Trophoblast cell (in vitro differentiated cells and primary cell): Measurements from ENCODE around the gene CTNNA3.

Experiments
- DNase-seq, 2 donors: peaks; one replicate each; pipeline ENCODE4 v3.0.0-alpha.2; 2016
- H2AFZ ChIP-seq: 2 replicates; pipeline ENCODE4 v1.6.1; 2013; ENCODE audit warnings: low read length, moderate library complexity, mild to moderate bottlenecking; ENCODE audit not compliant: insufficient read depth, poor library complexity
- H2AK5ac ChIP-seq: 2 replicates; pipeline ENCODE4 v1.6.1; 2013; ENCODE audit warnings: mild to moderate bottlenecking, low read length
- H2BK120ac ChIP-seq: 2 replicates; pipeline ENCODE4 v1.6.1; 2013; ENCODE audit warnings: low read length, mild to moderate bottlenecking, moderate library complexity; ENCODE audit not compliant: insufficient read depth, poor library complexity
- H2BK12ac ChIP-seq: 2 replicates; pipeline ENCODE4 v1.6.1; 2013; ENCODE audit warnings: mild to moderate bottlenecking, low read length, moderate library complexity
- H2BK5ac ChIP-seq: 2 replicates; pipeline ENCODE4 v1.6.1; 2013; ENCODE audit warnings: low read length, low read depth, moderate library complexity, mild to moderate bottlenecking; ENCODE audit not compliant: poor library complexity
- H3K14ac ChIP-seq: 2 replicates; pipeline ENCODE4 v1.6.1; 2013; ENCODE audit warnings: mild to moderate bottlenecking, low read length
- H3K18ac ChIP-seq: 2 replicates; pipeline ENCODE4 v1.6.1; 2013; ENCODE audit warnings: mild to moderate bottlenecking, low read length
- H3K23ac ChIP-seq: 2 replicates; pipeline ENCODE4 v1.6.1; 2013; ENCODE audit warnings: low read length
- H3K27ac ChIP-seq: 2 replicates; pipeline ENCODE4 v1.5.1; 2013; ENCODE audit warnings: low read depth, mild to moderate bottlenecking, inconsistent platforms, low read length, moderate library complexity
- H3K27me3 ChIP-seq: 2 replicates; pipeline ENCODE4 v1.6.1; 2013; ENCODE audit warnings: inconsistent platforms, mild to moderate bottlenecking, low read length, moderate library complexity; ENCODE audit not compliant: insufficient read depth
- H3K36me3 ChIP-seq, 2 experiments: 1 replicate in 1 of 2; 2 replicates in 1 of 2; pipeline ENCODE4 v1.6.1; 2013; ENCODE audit warnings: low read length in 2 of 2, mild to moderate bottlenecking in 2 of 2, moderate library complexity in 1 of 2; ENCODE audit not compliant: insufficient read depth in 2 of 2, control insufficient read depth in 1 of 2
- H3K4ac ChIP-seq: 2 replicates; pipeline ENCODE4 v1.6.1; 2013; ENCODE audit warnings: low read depth, mild to moderate bottlenecking, low read length, moderate library complexity
- H3K4me1 ChIP-seq, 2 experiments: 1 replicate in 1 of 2; 2 replicates in 1 of 2; pipeline ENCODE4 v1.6.1; 2013; ENCODE audit warnings: low read length in 2 of 2, mild to moderate bottlenecking in 2 of 2, moderate library complexity in 1 of 2; ENCODE audit not compliant: insufficient read depth in 2 of 2, control insufficient read depth in 1 of 2
- H3K4me2 ChIP-seq: 2 replicates; pipeline ENCODE4 v1.6.1; 2013; ENCODE audit warnings: inconsistent platforms, mild to moderate bottlenecking, low read length, moderate library complexity
- H3K4me3 ChIP-seq: 2 replicates; pipeline ENCODE4 v1.5.1; 2013; ENCODE audit warnings: mild to moderate bottlenecking, low read depth, low read length, inconsistent platforms
- H3K79me1 ChIP-seq: one replicate; pipeline ENCODE4 v1.6.1; 2013; ENCODE audit warnings: low read length
- H3K79me2 ChIP-seq: 2 replicates; pipeline ENCODE4 v1.6.1; 2013; ENCODE audit warnings: low read length, mild to moderate bottlenecking; ENCODE audit not compliant: control insufficient read depth, insufficient read depth, poor library complexity
- H3K9ac ChIP-seq: 2 replicates; pipeline ENCODE4 v1.6.1; 2013; ENCODE audit warnings: mild to moderate bottlenecking, low read length
- H3K9me3 ChIP-seq: 2 replicates; pipeline ENCODE4 v1.6.1; 2013; ENCODE audit warnings: low read depth, mild to moderate bottlenecking, control low read depth, inconsistent platforms, low read length; ENCODE audit not compliant: insufficient read depth
- H4K12ac ChIP-seq: 2 replicates; pipeline ENCODE4 v1.6.1; 2013; ENCODE audit warnings: low read depth, mild to moderate bottlenecking, low read length, moderate library complexity
- H4K8ac ChIP-seq: 2 replicates; pipeline ENCODE4 v1.6.1; 2013; ENCODE audit warnings: low read depth, mild to moderate bottlenecking, low read length, moderate library complexity
- H4K91ac ChIP-seq: one replicate; pipeline ENCODE4 v1.6.1; 2013; ENCODE audit warnings: low read depth, mild to moderate bottlenecking, low read length, moderate library complexity
- WGBS: extraction: QIAGEN DNeasy Blood & Tissue Kit; methylation state at CpG from one replicate; pipeline ENCODE4 v1.1.7; 2013; ENCODE audit warnings: missing lambda C conversion rate; ENCODE audit not compliant: insufficient read length, insufficient coverage; ENCODE audit errors: extremely low coverage; 5-methylcytosine and 5-hydroxymethylcytosine counted together

Gene CTNNA3

DNA sequence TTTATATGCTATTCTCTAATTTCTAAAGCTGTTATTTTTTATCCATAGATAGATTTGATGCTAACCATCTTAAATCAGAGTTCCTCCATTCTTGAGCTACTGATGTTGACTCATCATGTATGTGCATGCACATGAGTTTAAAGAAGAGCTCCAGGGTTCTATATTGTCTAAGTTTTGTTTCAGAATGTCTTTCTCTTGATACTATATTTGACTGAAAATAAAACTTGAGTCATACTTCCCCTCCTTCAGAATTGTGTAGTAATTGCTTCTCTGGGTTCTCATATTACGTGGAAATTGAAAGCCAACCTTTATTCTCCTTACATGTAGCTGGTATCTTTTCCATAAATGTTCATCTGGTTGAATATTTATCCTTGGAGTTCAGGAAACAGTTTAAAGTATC is 680.8 kb downstream of the CTNNA3 start:
- DNase-seq, result no peak
- H3K36me3 ChIP-seq, result no peaks in the 10 kb centered on the region
- no peak overlapping the region for H2AFZ ChIP-seq
- H4K8ac ChIP-seq, result no peak overlapping the region
- H3K27ac ChIP-seq, result no peak overlapping the region
- no peak overlapping the region for H3K4me3 ChIP-seq
- no peak overlapping the region for H2BK12ac ChIP-seq
- no peak overlapping the region for H4K12ac ChIP-seq
- no peak overlapping the region for H2AK5ac ChIP-seq
- H3K18ac ChIP-seq, result no peak overlapping the region
- no peaks in the 10 kb centered on the region for H3K27me3 ChIP-seq
- WGBS, result no CpG with 5 or more reads among the region's 1 CpG
- no peak overlapping the region for H2BK120ac ChIP-seq
- H3K23ac ChIP-seq, result no peak overlapping the region
- no peak overlapping the region for H3K4ac ChIP-seq
- H3K14ac ChIP-seq, result no peak overlapping the region
- no peaks in the 10 kb centered on the region for H3K79me1 ChIP-seq
- H3K4me1 ChIP-seq, result no peaks in the 10 kb centered on the region
- no peaks in the 10 kb centered on the region for H3K9me3 ChIP-seq
- H3K79me2 ChIP-seq, result no peaks in the 10 kb centered on the region
- no peak overlapping the region for H3K9ac ChIP-seq
- H3K4me2 ChIP-seq, result no peak overlapping the region
- no peak overlapping the region for H2BK5ac ChIP-seq
- no peak overlapping the region for H4K91ac ChIP-seq

- H3K79me2 ChIP-seq, result no peaks in the 10 kb centered on the region
- H2AFZ ChIP-seq, result no peak overlapping the region
- H3K4me2 ChIP-seq, result no peak overlapping the region
- H3K27ac ChIP-seq, result no peak overlapping the region
- no peaks in the 10 kb centered on the region for H3K79me1 ChIP-seq
- H2BK5ac ChIP-seq, result no peak overlapping the region
- no peaks in the 10 kb centered on the region for H3K4me1 ChIP-seq
- no peak overlapping the region for H2BK120ac ChIP-seq
- no peak overlapping the region for H3K9ac ChIP-seq
- WGBS, result no CpG with 5 or more reads among the region's 3 CpGs
- no peak overlapping the region for H2AK5ac ChIP-seq
- no peak overlapping the region for H3K14ac ChIP-seq
- H4K8ac ChIP-seq, result no peak overlapping the region
- H3K4me3 ChIP-seq, result no peak overlapping the region
- H3K18ac ChIP-seq, result no peak overlapping the region
- H4K12ac ChIP-seq, result no peak overlapping the region
- no peak overlapping the region for H3K4ac ChIP-seq
- H3K36me3 ChIP-seq, result no peaks in the 10 kb centered on the region
- no peaks in the 10 kb centered on the region for H3K27me3 ChIP-seq
- no peak for DNase-seq
- H4K91ac ChIP-seq, result no peak overlapping the region
- no peak overlapping the region for H2BK12ac ChIP-seq
- H3K9me3 ChIP-seq, result no peaks in the 10 kb centered on the region
- H3K23ac ChIP-seq, result no peak overlapping the region
These were observed 684.0 kb downstream of the CTNNA3 start for GRCh38 chr10:67011981-67012380.

DNA sequence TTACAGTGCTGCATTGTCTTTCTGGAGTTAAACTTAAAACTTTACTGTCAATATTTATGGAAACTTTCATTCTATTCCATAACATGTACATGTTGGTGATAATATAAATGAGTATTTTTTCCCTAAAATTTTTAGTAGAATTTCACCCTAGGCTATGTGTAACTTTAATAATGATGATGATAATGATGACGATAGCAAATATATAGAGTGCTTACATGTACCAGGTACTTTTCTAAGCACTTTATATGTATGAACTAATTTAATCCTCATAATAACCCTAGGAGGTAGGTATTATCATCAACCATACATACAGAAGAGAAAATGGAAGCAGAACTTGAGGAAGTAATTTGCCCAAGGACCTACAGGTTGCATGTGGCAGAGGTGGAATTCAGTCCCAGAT is 684.5 kb downstream of the CTNNA3 start:
- H4K8ac ChIP-seq, result no peak overlapping the region
- no peaks in the 10 kb centered on the region for H3K36me3 ChIP-seq
- H3K9ac ChIP-seq, result no peak overlapping the region
- H3K14ac ChIP-seq, result no peak overlapping the region
- no peak for DNase-seq
- no peak overlapping the region for H3K4ac ChIP-seq
- H3K4me1 ChIP-seq, result no peaks in the 10 kb centered on the region
- H3K27me3 ChIP-seq, result no peaks in the 10 kb centered on the region
- H2BK5ac ChIP-seq, result no peak overlapping the region
- H3K18ac ChIP-seq, result no peak overlapping the region
- no peaks in the 10 kb centered on the region for H3K9me3 ChIP-seq
- H4K12ac ChIP-seq, result no peak overlapping the region
- H2AK5ac ChIP-seq, result no peak overlapping the region
- no peak overlapping the region for H3K4me2 ChIP-seq
- no peak overlapping the region for H3K27ac ChIP-seq
- H3K4me3 ChIP-seq, result no peak overlapping the region
- no peaks in the 10 kb centered on the region for H3K79me2 ChIP-seq
- no peak overlapping the region for H2BK12ac ChIP-seq
- no peak overlapping the region for H2AFZ ChIP-seq
- WGBS, result no CpG with 5 or more reads among the region's 1 CpG
- H3K23ac ChIP-seq, result no peak overlapping the region
- H2BK120ac ChIP-seq, result no peak overlapping the region
- H3K79me1 ChIP-seq, result no peaks in the 10 kb centered on the region
- no peak overlapping the region for H4K91ac ChIP-seq

DNA sequence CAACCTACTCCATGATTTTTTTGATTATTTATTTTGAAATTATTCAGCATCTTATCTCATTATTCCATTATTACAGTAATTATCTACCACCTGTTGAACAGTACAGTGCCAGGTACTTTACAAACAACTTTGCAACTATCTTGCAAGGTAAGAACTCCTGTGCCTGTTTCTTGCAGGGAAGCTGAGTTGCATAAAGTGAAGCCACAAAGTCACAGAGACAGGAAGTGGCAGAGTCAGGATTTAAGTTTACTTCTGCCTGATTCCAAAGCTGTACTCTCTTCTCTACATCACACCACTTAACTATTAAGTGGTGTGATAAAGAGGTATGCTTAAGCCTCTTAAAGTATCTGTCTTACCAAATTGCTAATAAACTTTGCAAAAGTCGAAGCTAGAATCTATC is 690.0 kb downstream of the CTNNA3 start:
- Histone ChIP-seq H3K4me2 (no peak overlapping the region), H2BK5ac (no peak overlapping the region), H3K79me1 (no peaks in the 10 kb centered on the region), H2AFZ (no peak overlapping the region), H2BK12ac (no peak overlapping the region), H3K9ac (no peak overlapping the region), H2BK120ac (no peak overlapping the region), H3K18ac (no peak overlapping the region), H4K12ac (no peak overlapping the region), H3K36me3 (no peaks in the 10 kb centered on the region), H3K79me2 (no peaks in the 10 kb centered on the region), H3K23ac (no peak overlapping the region), H4K8ac (no peak overlapping the region), H3K4ac (no peak overlapping the region), H3K9me3 (no peaks in the 10 kb centered on the region), H3K4me3 (no peak overlapping the region), H3K14ac (no peak overlapping the region), H3K4me1 (no peaks in the 10 kb centered on the region), H3K27ac (no peak overlapping the region), H2AK5ac (no peak overlapping the region), H3K27me3 (no peaks in the 10 kb centered on the region), H4K91ac (no peak overlapping the region)
- no peak for DNase-seq
- WGBS, result no CpG with 5 or more reads among the region's 1 CpG
